Measurements from ENCODE around the gene HBQ1. TPM values are rescaled to one million over a fixed set of nuclear protein-coding genes. Genes with fewer than 3 reads are reported as not detected.
"Not testable (repeated sequence)": the region's sequence is repeated elsewhere in the genome, so short reads cannot be mapped to it uniquely, and the experiment has no call there.

The HBQ1 gene
- polyA plus RNA-seq, 1 donor, result 1.4 TPM

- DNase-seq (ENCODE audit: low read depth), result not testable (repeated sequence)
Observed at GRCh38 chr16:176006-176405, 4.3 kb upstream of the HBQ1 start.

DNA sequence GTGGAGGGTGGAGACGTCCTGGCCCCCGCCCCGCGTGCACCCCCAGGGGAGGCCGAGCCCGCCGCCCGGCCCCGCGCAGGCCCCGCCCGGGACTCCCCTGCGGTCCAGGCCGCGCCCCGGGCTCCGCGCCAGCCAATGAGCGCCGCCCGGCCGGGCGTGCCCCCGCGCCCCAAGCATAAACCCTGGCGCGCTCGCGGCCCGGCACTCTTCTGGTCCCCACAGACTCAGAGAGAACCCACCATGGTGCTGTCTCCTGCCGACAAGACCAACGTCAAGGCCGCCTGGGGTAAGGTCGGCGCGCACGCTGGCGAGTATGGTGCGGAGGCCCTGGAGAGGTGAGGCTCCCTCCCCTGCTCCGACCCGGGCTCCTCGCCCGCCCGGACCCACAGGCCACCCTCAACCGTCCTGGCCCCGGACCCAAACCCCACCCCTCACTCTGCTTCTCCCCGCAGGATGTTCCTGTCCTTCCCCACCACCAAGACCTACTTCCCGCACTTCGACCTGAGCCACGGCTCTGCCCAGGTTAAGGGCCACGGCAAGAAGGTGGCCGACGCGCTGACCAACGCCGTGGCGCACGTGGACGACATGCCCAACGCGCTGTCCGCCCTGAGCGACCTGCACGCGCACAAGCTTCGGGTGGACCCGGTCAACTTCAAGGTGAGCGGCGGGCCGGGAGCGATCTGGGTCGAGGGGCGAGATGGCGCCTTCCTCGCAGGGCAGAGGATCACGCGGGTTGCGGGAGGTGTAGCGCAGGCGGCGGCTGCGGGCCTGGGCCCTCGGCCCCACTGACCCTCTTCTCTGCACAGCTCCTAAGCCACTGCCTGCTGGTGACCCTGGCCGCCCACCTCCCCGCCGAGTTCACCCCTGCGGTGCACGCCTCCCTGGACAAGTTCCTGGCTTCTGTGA lies 3.5 kb upstream of the HBQ1 start, which contains the start of gene HBA1:
HBA1 (plus strand) TSS at position 204 of the 906 bp plus-strand sequence; CDS start at position 241, 37 bp downstream.
- DNase-seq (ENCODE audit: low read depth), result not testable (repeated sequence)

- no peak for DNase-seq (ENCODE audit: low read depth)
Observed at GRCh38 chr16:177394-177822, 2.9 kb upstream of the HBQ1 start.

- DNase-seq (ENCODE audit: low read depth), result no peak
Observed at GRCh38 chr16:177981-178667, 2.1 kb upstream of the HBQ1 start.

- DNase-seq (ENCODE audit: low read depth), result no peak
Observed at GRCh38 chr16:178668-179015, 1.6 kb upstream of the HBQ1 start.

DNA sequence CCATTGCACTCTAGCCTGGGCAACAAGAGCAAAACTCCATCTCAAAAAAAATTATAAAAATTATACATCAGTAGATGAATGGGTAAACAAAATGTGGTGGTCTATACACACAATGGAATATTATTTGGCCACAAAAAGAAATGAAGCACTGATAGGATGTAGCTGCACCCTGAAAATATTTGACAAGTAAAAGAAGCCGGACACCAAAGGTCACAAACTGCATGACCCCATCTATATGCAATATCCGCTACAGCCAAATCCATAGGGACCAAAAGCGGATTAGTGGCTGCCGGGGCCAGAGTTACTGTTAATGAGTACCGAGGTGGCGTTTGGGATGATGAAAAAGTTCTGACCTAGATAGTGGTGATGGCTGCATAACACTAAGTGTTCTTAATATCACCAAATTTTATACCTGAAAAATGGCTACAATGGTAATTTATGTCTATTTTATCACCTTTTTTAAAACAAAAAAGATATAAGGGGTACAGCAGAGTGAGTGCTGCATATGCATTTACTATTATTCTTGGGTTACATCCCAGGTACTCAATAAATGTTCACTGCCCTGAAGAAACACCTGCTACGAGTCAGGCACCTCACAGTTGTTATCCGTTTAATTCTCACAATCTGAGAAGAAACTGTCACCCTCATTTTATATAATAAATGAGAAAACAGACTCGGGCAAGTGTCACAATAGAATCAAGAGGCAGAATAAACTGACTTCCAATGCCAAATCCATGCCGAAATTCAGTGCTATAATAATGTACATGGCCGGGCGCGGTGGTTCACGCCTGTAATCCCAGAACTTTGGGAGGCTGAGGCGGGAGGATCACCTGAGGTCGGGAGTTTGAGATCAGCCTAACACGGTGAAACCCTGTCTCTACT lies 807 bp upstream of the HBQ1 start:
- DNase-seq (ENCODE audit: low read depth), result no peak

DNA sequence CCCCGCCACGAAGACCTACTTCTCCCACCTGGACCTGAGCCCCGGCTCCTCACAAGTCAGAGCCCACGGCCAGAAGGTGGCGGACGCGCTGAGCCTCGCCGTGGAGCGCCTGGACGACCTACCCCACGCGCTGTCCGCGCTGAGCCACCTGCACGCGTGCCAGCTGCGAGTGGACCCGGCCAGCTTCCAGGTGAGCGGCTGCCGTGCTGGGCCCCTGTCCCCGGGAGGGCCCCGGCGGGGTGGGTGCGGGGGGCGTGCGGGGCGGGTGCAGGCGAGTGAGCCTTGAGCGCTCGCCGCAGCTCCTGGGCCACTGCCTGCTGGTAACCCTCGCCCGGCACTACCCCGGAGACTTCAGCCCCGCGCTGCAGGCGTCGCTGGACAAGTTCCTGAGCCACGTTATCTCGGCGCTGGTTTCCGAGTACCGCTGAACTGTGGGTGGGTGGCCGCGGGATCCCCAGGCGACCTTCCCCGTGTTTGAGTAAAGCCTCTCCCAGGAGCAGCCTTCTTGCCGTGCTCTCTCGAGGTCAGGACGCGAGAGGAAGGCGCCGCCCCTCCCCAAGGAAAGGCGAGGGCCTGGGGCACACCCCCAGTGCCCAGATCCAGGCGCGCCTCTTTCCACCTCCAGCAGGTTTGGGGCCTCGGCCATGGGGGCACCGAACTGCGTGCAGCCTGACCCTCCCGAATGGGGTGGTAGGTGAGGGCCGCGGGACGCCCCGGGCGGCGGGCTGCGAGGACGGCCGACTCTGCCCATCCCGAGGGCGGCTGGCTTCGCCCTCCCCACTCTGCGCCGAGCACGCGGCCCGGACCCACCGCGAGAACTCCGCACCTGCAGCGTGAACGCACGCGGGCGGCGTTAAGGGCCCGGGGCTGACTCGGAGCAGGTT lies 664 bp downstream of the HBQ1 start:
- DNase-seq (ENCODE audit: low read depth), result no peak

- DNase-seq (ENCODE audit: low read depth), result no peak
Observed at GRCh38 chr16:181565-182021, 1.3 kb downstream of the HBQ1 start.

DNA sequence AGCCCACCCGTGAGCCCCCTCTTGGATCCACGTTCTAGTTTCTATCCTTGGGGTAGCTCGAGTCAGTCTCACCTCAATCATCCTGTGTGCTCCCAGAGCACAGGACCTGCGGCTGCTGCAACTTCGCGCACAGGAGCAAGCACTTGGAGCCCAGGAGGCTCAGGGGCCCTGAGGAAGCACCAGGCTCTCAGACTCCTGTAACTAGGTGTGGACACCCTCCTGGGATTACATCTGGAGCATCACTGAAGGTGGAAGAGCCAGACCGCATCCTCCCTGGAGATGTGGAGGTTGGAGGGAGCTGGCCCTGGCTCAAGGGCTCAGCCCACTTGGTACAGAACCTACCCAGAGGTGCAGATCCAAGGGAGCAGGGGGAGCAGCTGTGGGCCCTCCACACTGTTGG lies 2.7 kb downstream of the HBQ1 start:
- DNase-seq (ENCODE audit: low read depth), result no peak

GRCh38 chr16:185213-185612 lies 5.0 kb downstream of the HBQ1 start:
- no peak for DNase-seq (ENCODE audit: low read depth)

DNA sequence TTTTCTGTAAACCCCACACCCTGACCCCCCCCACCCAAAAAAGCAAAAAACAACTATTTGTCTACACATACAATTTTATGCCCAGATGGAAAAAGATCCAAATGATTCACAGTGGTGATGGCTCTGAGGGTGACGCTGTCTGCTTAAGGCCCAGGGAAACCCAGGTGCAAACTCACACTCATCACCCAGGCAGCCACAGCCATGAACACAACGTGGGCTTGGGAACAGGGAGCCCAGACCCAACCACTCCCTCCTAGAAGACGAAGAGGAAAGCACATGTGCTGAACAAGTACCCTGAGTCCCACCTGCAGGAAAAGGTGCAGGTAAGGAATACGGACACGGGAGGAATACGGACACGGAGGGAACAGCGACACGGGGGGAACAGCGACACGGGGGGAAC lies 5.4 kb downstream of the HBQ1 start:
- DNase-seq (ENCODE audit: low read depth), result no peak

- DNase-seq (ENCODE audit: low read depth), result no peak
Observed at GRCh38 chr16:187330-187729, 7.1 kb downstream of the HBQ1 start.

- DNase-seq (ENCODE audit: low read depth), result no peak
Observed at GRCh38 chr16:188674-189073, 8.4 kb downstream of the HBQ1 start.

DNA sequence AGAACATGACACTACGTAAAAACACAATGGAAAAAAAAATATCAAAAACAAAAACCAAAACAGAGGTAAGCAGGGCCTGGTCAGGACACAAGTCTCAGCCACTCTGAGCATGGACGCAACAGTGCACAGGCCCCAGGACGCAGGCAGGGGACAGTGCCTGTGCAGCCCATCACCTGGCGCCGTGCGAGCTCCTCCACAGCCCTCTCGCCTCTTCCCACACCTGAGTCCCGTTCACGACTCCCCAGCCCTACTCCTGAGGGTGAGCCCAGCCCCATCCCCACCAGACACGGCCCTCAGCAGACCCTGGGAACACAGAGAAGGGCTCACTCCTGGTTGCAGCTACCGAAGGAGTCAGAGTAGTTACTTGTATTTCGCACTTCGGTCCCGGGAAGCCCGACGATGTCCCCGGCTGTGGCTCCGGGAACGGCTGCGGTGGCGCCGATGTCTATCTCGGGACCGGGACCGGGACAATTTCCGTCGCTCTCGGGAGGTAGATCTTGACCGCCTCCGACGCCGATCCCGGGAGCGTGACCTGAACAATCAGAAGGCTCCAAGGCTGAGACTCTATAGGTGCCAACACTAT lies 9.4 kb downstream of the HBQ1 start:
- no peak for DNase-seq (ENCODE audit: low read depth)

GRCh38 chr16:191831-192230 lies 11.6 kb downstream of the HBQ1 start:
- DNase-seq (ENCODE audit: low read depth), result no peak

- DNase-seq (ENCODE audit: low read depth), result no peak
Observed at GRCh38 chr16:192686-193085, 12.4 kb downstream of the HBQ1 start.

- no peak for DNase-seq (ENCODE audit: low read depth)
Observed at GRCh38 chr16:193441-193840, 13.2 kb downstream of the HBQ1 start.

DNA sequence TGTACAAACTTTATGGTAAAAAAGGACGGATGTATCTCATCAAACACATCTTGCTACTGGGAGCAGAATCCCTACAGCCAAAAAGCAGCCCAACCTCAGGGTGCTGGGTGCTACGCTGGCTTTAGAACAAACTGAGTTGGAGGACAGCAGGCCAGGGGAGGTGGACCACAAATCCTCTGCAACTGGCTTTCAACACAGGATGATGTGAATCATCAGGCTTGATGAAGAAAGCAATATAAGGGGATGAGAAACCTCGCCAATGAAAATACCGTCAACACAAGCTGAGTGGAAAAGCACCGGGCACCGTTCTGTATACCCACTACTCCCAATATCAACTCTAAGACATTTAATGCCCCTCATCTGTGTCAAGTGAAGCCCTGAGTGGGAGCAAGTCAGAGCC lies 14.3 kb downstream of the HBQ1 start:
- DNase-seq (ENCODE audit: low read depth), result no peak

DNA sequence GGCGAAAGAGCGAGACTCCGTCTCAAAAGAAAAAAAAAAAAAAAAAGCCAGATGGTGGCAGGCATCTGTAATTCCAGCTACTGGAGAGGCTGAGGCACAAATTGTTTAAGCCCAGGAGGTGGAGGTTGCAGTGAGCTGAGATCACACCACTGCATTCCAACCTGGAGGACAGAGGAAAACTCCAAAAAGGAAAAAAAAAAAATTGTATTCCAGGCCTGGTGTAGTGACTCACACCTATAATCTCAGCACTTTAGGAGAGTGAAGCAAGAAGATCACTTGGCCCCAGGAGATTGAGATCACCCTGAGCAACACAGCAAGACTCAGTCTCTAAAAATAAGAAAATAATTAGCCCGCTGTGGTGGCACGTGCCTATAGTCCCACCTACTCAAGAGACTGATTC lies 20.1 kb downstream of the HBQ1 start:
- DNase-seq (ENCODE audit: low read depth), result no peak

GRCh38 chr16:203246-203645 lies 23.0 kb downstream of the HBQ1 start:
- no peak for DNase-seq (ENCODE audit: low read depth)

DNA sequence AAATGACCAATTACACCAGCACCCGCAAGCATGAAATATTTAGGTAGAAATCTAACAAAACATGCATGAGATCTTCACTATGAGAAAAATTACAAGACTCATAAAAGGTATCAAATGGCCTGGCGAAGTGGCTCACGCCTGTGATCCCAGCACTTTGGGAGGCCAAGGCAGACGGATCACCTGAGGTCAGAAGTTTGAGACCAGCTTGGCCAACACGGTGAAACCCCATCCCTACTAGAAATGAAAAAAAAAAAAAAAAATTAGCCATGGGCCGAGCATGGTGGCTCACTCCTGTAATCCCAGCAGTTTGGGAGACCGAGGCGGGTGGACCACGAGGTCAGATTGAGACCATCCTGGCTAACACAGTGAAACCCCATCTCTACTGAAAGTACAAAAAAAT lies 23.8 kb downstream of the HBQ1 start:
- not testable (repeated sequence) for DNase-seq (ENCODE audit: low read depth)

All from forelimb muscle (tissue), 1 donor.